Left lung (tissue), 10 donors: ENCODE results near the gene SYCP3. TPM values are rescaled to one million over a fixed set of nuclear protein-coding genes. Genes with fewer than 3 reads are reported as not detected.

Experiments used
- ATAC-seq: fragments of 200-7000 bp; cut with Tn5 transposase; one replicate; pipeline ENCODE4 v1.9.1; 2020; ENCODE audit warnings: moderate library complexity
- DNase-seq, 4 donors: peaks; one replicate each; pipeline ENCODE4 v3.0.0-alpha.2; 2013 to 2020
- H3K27ac ChIP-seq, 2 donors: fragments of 200-600 bp; sonication (generic) in 1 of 2; one replicate each; pipeline versions ENCODE4 v1.5.0 to v1.8.0; 2020 to 2021
- H3K27me3 ChIP-seq, 2 donors: fragments of 200-600 bp; sonication (generic) in 1 of 2; one replicate each; pipeline versions ENCODE4 v1.5.0 to v1.8.0; 2020 to 2021
- H3K36me3 ChIP-seq, 2 donors: fragments of 200-600 bp; sonication (generic) in 1 of 2; one replicate each; pipeline versions ENCODE4 v1.5.0 to v1.8.0; 2020 to 2021
- H3K4me1 ChIP-seq, 2 donors: fragments of 200-600 bp; one replicate each; pipeline ENCODE4 v1.8.0; 2021
- H3K4me3 ChIP-seq, 2 donors: fragments of 200-600 bp; sonication (generic) in 1 of 2; one replicate each; pipeline versions ENCODE4 v1.5.0 to v1.8.0; 2020 to 2021; ENCODE audit warnings: mild to moderate bottlenecking in 1 of 2
- H3K9me3 ChIP-seq, 2 donors: fragments of 200-600 bp; sonication (generic) in 1 of 2; one replicate each; pipeline versions ENCODE4 v1.5.0 to v1.8.0; 2020 to 2021
- CTCF ChIP-seq, 2 donors: fragments of 200-600 bp; sonication (generic) in 1 of 2; IDR thresholded peaks; one replicate each; pipeline versions ENCODE4 v1.5.0 to v1.8.0; 2021; ENCODE audit warnings: antibody characterized with exemption in 2 of 2
- intact Hi-C, 2 donors: fragments of 100-400 bp; cut with DNase I; formaldehyde crosslinking; loops; one replicate each; pipeline versions ENCODE4 v1.11.2 to v1.14.2; 2022
- polyA plus RNA-seq, 6 donors: library from polyadenylated mRNA; unstranded; fragments of 120-200 nt; gene quantifications; one replicate each; pipeline ENCODE4 v1.2.1, GENCODE V29; 2013; ENCODE audit not compliant: insufficient read length in 6 of 6
- total RNA-seq, 2 donors: library from RNA; stranded (reverse); fragmentation: NEBNext Ultra II Directional; extraction: Animal tissue kit (Norgen Biotek cat#: 25700); gene quantifications; one replicate each; pipeline ENCODE4 v1.2.1, GENCODE V29; 2021
- donor health status: DM: no; HTN: yes; CAD: no.
- donor health status: DM: no; HTN: no; CAD: no.

SYCP3 gene
- total and polyA plus RNA-seq, 8 donors = 0.23 to 2.5 (median 1.2) TPM

- intact Hi-C loops = no loop called here
- Histone ChIP-seq H3K27me3 (no peaks in the 10 kb centered on the region), H3K4me1 (peaks cover 10 to 25% of the 10 kb centered on the region in 2 donors), H3K27ac (no peak overlapping the region), H3K36me3 (no peaks in the 10 kb centered on the region), H3K9me3 (no peaks in the 10 kb centered on the region), H3K4me3 (no peak overlapping the region)
- DNase-seq = no peak
- no peak for ATAC-seq
- no peak for TF ChIP-seq CTCF (IDR thresholded peaks at IDR 0.05)
These were observed 29.0 kb downstream of the SYCP3 start for GRCh38 chr12:101710288-101710687.

GRCh38 chr12:101707131-101707782 lies 32.0 kb downstream of the SYCP3 start:
- TF ChIP-seq CTCF (IDR thresholded peaks at IDR 0.05) = no peak
- DNase-seq (no peak), ATAC-seq (peak; percentile 93)
- H3K4me3 ChIP-seq = no peak overlapping the region
- H3K4me1 ChIP-seq = peaks cover 7 to 18% of the 10 kb centered on the region in 2 donors
- intact Hi-C loops = no loop called here
- no peaks in the 10 kb centered on the region for H3K27me3 ChIP-seq
- H3K36me3 ChIP-seq = no peaks in the 10 kb centered on the region
- H3K27ac ChIP-seq = no peak overlapping the region
- no peaks in the 10 kb centered on the region for H3K9me3 ChIP-seq

GRCh38 chr12:101706403-101706802 lies 32.9 kb downstream of the SYCP3 start:
- H3K9me3 ChIP-seq = no peaks in the 10 kb centered on the region
- DNase-seq (no peak), ATAC-seq (no peak)
- H3K27ac ChIP-seq = no peak overlapping the region
- no peak for TF ChIP-seq CTCF (IDR thresholded peaks at IDR 0.05)
- no peaks in the 10 kb centered on the region for H3K36me3 ChIP-seq
- H3K27me3 ChIP-seq = no peaks in the 10 kb centered on the region
- H3K4me1 ChIP-seq = peaks cover 7 to 23% of the 10 kb centered on the region in 2 donors
- intact Hi-C loops = no loop called here
- no peak overlapping the region for H3K4me3 ChIP-seq

- TF ChIP-seq CTCF (IDR thresholded peaks at IDR 0.05) = no peak
- Histone ChIP-seq H3K27ac (no peak overlapping the region), H3K4me3 (no peak overlapping the region), H3K9me3 (no peaks in the 10 kb centered on the region), H3K27me3 (no peaks in the 10 kb centered on the region), H3K36me3 (no peaks in the 10 kb centered on the region), H3K4me1 (peaks cover 21 to 48% of the 10 kb centered on the region in 2 donors)
- no peak for DNase-seq
- ATAC-seq = no peak
- intact Hi-C loops = no loop called here
These were observed 35.8 kb downstream of the SYCP3 start for GRCh38 chr12:101703487-101703886.

GRCh38 chr12:101700299-101700820 lies 38.9 kb downstream of the SYCP3 start:
- Histone ChIP-seq H3K9me3 (no peaks in the 10 kb centered on the region), H3K27ac (no peak overlapping the region), H3K4me1 (peaks cover 23 to 61% of the 10 kb centered on the region in 2 donors), H3K27me3 (no peaks in the 10 kb centered on the region), H3K36me3 (no peaks in the 10 kb centered on the region), H3K4me3 (no peak overlapping the region)
- intact Hi-C loops = no loop called here
- no peak for ATAC-seq
- DNase-seq = no peak
- no peak for TF ChIP-seq CTCF (IDR thresholded peaks at IDR 0.05)
